Gastroesophageal sphincter (tissue), 4 donors: ENCODE results near the gene DPF3. TPM values are rescaled to one million over a fixed set of nuclear protein-coding genes. Genes with fewer than 3 reads are reported as not detected.

Experiments
- ATAC-seq: fragments of 150-250 bp; one replicate; pipeline ENCODE4 v1.9.1; 2016; ENCODE audit warnings: mild to moderate bottlenecking, moderate library complexity
- H3K27ac ChIP-seq, 4 donors: fragments of 200-600 bp; sonication (generic) in 3 of 4; 1 replicate in 3 of 4; 2 replicates in 1 of 4; pipeline ENCODE4 v1.5.1; 2016 to 2019
- H3K27me3 ChIP-seq: fragments of 200-600 bp; sonication (generic); one replicate; pipeline ENCODE4 v1.5.1; 2019
- H3K36me3 ChIP-seq, 2 donors: fragments of 200-600 bp; sonication (generic); one replicate each; pipeline ENCODE4 v1.5.1; 2019; ENCODE audit warnings: control low read depth in 1 of 2
- H3K4me1 ChIP-seq, 3 donors: fragments of 200-600 bp; sonication (generic); 1 replicate in 2 of 3; 2 replicates in 1 of 3; pipeline ENCODE4 v1.5.1; 2016 to 2019; ENCODE audit warnings: control low read depth in 2 of 3
- H3K4me3 ChIP-seq, 2 donors: fragments of 200-600 bp; sonication (generic); one replicate each; pipeline ENCODE4 v1.5.1; 2019; ENCODE audit warnings: mild to moderate bottlenecking in 1 of 2, moderate library complexity in 1 of 2
- H3K9me3 ChIP-seq, 3 donors: fragments of 200-600 bp; sonication (generic); one replicate each; pipeline ENCODE4 v1.5.1; 2017 to 2019; ENCODE audit warnings: control low read depth in 2 of 3
- EP300 ChIP-seq: sonication (generic); formaldehyde crosslinking; IDR thresholded peaks from one replicate; pipeline ENCODE4 v1.6.1; 2017; ENCODE audit warnings: antibody characterized with exemption, mild to moderate bottlenecking
- POLR2A ChIP-seq, 2 donors: fragments of 450-650 bp; IDR thresholded peaks; one replicate each; pipeline ENCODE4 v1.6.1; 2017; ENCODE audit warnings: antibody characterized with exemption in 2 of 2, mild to moderate bottlenecking in 2 of 2, moderate library complexity in 1 of 2
- POLR2AphosphoS5 ChIP-seq: sonication (generic); formaldehyde crosslinking; IDR thresholded peaks from one replicate; pipeline ENCODE4 v1.6.1; 2017; ENCODE audit warnings: antibody characterized with exemption
- WGBS, 2 donors: methylation state at CpG; one replicate each; pipeline ENCODE4 v1.1.5; 2018; ENCODE audit warnings: low coverage in 1 of 2; 5-methylcytosine and 5-hydroxymethylcytosine counted together
- total RNA-seq, 4 donors: library from RNA; depleted of rRNA; stranded (reverse); fragments of >200 nt; gene quantifications; one replicate each; pipeline ENCODE4 v1.1.0, GENCODE V29; 2016
- TF ChIP-seq, protein P1 (sequence below), 4 experiments: fragments of 200-600 bp in 2 of 4; fragments of 450-650 bp in 2 of 4; sonication (generic) in 1 of 4; IDR thresholded peaks; one replicate each; pipeline ENCODE4 v1.5.1; 2017 to 2019; ENCODE audit warnings: antibody characterized with exemption in 4 of 4, mild to moderate bottlenecking in 2 of 4, moderate library complexity in 2 of 4

DPF3 gene
- total RNA-seq, 4 donors from 2014 or later, result 0.13 to 4.4 (median 2.1) TPM

DNA sequence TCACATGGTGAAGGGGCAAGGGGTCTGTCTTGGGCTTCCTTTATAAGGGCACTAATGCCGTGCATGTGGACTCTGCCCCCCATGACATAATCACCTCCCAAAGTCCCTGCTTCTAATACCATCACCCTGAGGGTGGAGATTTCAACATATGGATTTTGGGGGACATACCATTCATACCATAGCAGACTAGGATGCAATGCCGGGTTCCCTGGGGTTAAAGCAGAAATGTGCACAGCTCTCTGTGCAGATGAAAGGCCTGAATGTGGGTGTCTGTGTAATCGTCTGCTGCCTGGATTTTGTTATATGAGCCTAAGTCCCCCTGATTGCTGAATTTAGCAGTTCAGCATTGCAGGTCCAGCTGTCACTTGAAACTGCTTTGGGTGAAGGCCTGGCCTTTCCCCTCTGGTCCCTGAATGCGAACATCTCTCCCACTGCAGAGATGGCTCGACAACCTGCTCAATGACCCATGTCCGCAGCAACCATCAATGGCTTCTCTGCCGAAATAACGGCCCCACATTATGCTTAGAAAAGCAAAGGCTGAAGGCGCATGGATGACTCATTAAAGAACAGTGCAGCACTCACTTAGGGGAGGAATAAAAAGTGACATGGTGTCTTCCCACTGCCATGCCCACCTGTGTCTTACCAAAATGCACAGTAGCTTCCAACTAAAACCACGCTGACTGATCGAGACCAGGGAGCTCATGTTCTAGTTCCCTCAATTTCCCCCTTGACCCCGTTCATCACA is 286.3 kb downstream of the DPF3 start:
- TF ChIP-seq EP300 (no peak), POLR2AphosphoS5 (no peak), POLR2A (IDR thresholded peaks at IDR 0.05) (no peak)
- TF ChIP-seq, protein P1, sequence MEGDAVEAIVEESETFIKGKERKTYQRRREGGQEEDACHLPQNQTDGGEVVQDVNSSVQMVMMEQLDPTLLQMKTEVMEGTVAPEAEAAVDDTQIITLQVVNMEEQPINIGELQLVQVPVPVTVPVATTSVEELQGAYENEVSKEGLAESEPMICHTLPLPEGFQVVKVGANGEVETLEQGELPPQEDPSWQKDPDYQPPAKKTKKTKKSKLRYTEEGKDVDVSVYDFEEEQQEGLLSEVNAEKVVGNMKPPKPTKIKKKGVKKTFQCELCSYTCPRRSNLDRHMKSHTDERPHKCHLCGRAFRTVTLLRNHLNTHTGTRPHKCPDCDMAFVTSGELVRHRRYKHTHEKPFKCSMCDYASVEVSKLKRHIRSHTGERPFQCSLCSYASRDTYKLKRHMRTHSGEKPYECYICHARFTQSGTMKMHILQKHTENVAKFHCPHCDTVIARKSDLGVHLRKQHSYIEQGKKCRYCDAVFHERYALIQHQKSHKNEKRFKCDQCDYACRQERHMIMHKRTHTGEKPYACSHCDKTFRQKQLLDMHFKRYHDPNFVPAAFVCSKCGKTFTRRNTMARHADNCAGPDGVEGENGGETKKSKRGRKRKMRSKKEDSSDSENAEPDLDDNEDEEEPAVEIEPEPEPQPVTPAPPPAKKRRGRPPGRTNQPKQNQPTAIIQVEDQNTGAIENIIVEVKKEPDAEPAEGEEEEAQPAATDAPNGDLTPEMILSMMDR (IDR thresholded peaks at IDR 0.05), result no peak
- no peak overlapping the region for H3K27ac ChIP-seq
- ATAC-seq, result no peak
- no peaks in the 10 kb centered on the region for H3K9me3 ChIP-seq
- no peak overlapping the region for H3K4me3 ChIP-seq
- H3K36me3 ChIP-seq, result no peaks in the 10 kb centered on the region
- 88 to 98% methylated on average over 6 to 7 of the region's 12 CpGs for WGBS, 2 donors
- no peaks in the 10 kb centered on the region for H3K4me1 ChIP-seq
- H3K27me3 ChIP-seq, result no peaks in the 10 kb centered on the region

DNA sequence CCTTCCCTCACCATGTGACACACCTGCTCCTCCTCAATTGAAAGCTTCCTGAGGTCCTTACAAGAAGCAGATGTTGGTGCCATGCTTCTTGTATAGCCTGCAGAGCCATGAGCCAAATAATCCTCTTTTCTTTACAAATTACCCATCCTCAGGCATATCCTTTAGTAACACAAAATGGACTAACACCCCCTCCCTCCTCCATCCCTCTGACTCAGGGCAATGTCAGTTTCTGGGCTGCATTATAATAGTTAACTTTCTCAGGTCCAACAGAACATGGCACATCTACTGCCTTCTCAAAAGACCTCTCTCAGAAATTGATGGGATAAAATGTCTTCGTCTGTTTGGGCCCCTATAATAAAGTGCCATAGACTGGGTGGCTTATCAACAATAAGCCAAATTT is 287.0 kb downstream of the DPF3 start:
- ATAC-seq, result no peak
- WGBS, 2 donors, result 75 to 89% methylated on average over 1 of the region's 1 CpG
- TF ChIP-seq EP300, result no peak
- TF ChIP-seq, protein P1 (IDR thresholded peaks at IDR 0.05), result no peak
- no peak for TF ChIP-seq POLR2A (IDR thresholded peaks at IDR 0.05)
- TF ChIP-seq POLR2AphosphoS5, result no peak
- Histone ChIP-seq H3K36me3 (no peaks in the 10 kb centered on the region), H3K4me3 (no peak overlapping the region), H3K4me1 (no peaks in the 10 kb centered on the region), H3K9me3 (no peaks in the 10 kb centered on the region), H3K27ac (no peak overlapping the region), H3K27me3 (peaks cover 3% of the 10 kb centered on the region)

DNA sequence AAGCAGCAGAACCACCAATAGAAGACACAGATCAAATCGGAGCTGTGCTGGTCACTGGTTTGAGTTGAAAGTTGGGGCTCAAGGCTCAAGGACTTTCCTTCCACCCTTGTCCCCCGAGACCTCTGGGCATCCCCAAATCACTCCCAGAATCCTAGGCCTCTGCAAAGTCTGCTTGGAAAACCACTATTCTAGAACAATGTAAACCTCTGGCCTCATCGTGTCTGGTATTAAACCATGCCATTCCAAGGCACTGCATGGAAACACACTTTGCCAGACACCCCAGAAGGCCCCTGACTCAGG is 288.0 kb downstream of the DPF3 start:
- ATAC-seq, result no peak
- 86% methylated on average over 3 of the region's 3 CpGs; no CpG with 5 or more reads in 1 of the 2 donors for WGBS, 2 donors
- no peaks in the 10 kb centered on the region for H3K36me3 ChIP-seq

DNA sequence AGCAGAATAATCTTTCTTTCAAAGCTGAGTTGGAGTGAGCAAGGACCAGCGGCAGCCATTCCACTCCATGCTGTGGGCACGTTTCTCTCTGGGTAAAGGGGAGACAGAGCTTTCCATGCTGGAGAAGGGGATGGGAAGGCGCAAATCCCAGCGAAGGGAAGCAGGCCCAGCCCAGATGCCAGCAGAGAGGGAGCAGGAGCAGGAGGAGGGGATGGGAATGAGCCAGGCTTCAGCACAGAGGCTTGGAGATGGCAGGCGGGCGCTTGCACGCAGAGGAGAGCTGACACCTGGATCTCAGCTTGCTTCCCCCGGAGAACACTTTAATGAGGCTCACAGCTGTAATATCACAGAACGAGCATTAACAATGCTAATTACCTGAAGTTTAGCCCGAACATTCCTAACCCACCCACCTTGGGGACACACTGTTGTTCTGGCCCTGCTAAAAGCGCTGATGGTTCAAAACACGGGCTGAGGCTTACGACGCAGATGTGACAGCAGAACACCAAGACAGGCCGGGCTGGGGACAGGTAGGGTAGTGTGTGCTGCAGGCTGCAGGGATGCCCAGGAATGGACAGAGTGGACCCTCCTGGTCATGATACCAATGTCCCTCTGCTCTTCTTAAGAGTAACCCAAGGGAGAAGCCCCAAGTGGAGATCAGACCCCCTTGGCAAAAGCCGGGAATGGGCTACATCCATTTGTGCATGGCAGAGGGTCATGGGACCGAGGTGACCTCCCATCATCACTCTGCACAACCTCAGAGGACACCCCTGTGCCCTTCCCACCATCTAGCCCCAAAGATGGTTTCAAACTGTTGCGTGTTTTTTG is 288.6 kb downstream of the DPF3 start:
- ATAC-seq, result no peak
- H3K9me3 ChIP-seq, result no peaks in the 10 kb centered on the region
- H3K4me1 ChIP-seq, result no peaks in the 10 kb centered on the region
- no peaks in the 10 kb centered on the region for H3K36me3 ChIP-seq
- TF ChIP-seq POLR2A (IDR thresholded peaks at IDR 0.05) (no peak), EP300 (no peak), POLR2AphosphoS5 (no peak)
- TF ChIP-seq, protein P1 (IDR thresholded peaks at IDR 0.05), result no peak
- peaks cover 10% of the 10 kb centered on the region for H3K27me3 ChIP-seq
- 93 to 100% methylated on average over 3 to 12 of the region's 18 CpGs for WGBS, 2 donors
- no peak overlapping the region for H3K27ac ChIP-seq
- H3K4me3 ChIP-seq, result no peak overlapping the region

More for the DNA sequence above, 288.0 kb downstream of the DPF3 start:
- Histone ChIP-seq H3K27ac (no peak overlapping the region), H3K4me3 (no peak overlapping the region), H3K27me3 (peaks cover 7% of the 10 kb centered on the region), H3K9me3 (no peaks in the 10 kb centered on the region), H3K4me1 (no peaks in the 10 kb centered on the region)
- TF ChIP-seq EP300 (no peak), POLR2A (IDR thresholded peaks at IDR 0.05) (no peak), POLR2AphosphoS5 (no peak)
- TF ChIP-seq, protein P1 (IDR thresholded peaks at IDR 0.05), result no peak
